HepG2 (cell line): ENCODE data around the gene SPDYE4. TPM values are rescaled to one million over a fixed set of nuclear protein-coding genes. Genes with fewer than 3 reads are reported as not detected.

Experiments used
- ATAC-seq: fragments of 200-7000 bp; cut with Tn5 transposase; 3 replicates; pipeline ENCODE4 v1.9.1; 2020; ENCODE audit warnings: mild to moderate bottlenecking, moderate library complexity
- BruUV-seq: library from RNA; stranded (reverse); fragments of 400-500 nt; replicated peaks from 2 replicates; lab custom pipeline; 2021; lab: Mats Ljungman, UMichigan
- CTCF ChIA-PET: fragments of 300-600 bp; formaldehyde crosslinking; extraction: SDS; loops from one replicate; lab custom pipeline; 2021; ENCODE audit warnings: low total read pairs, inconsistent platforms, low intra/inter-chr PET ratio; lab: Yijun Ruan, JAX
- POLR2A ChIA-PET: fragments of 350-600 bp; sonication (Branson Sonifier 250); formaldehyde crosslinking; loops from one replicate; lab custom pipeline; 2020; ENCODE audit warnings: antibody characterized with exemption, inconsistent platforms; lab: Yijun Ruan, JAX
- DNase-seq: peaks from one replicate; pipeline ENCODE4 v3.0.0-alpha.2; 2015; ENCODE audit warnings: low spot score
- FAIRE-seq: peaks from 3 replicates; lab custom pipeline; 2011; peaks lifted over from hg19 to GRCh38; lab: Jason Lieb, UNC
- H2AFZ ChIP-seq: one replicate; pipeline ENCODE4 v1.6.1; 2011; ENCODE audit warnings: low read length, inconsistent platforms
- H3K27ac ChIP-seq: fragments of 300-600 bp; 3 replicates; pipeline ENCODE4 v1.8.0; 2011; ENCODE audit warnings: mixed run types, mild to moderate bottlenecking, mixed read lengths, low read length, inconsistent platforms; ENCODE audit not compliant: insufficient read depth; ENCODE audit errors: extremely low read length
- H3K27me3 ChIP-seq, 2 experiments: fragments of 200-600 bp in 1 of 2; 2 replicates in 1 of 2; 3 replicates in 1 of 2; pipeline versions ENCODE4 v1.6.0 to v1.8.0; 2011; ENCODE audit warnings: low read length in 2 of 2, mild to moderate bottlenecking in 2 of 2, moderate library complexity in 2 of 2, inconsistent platforms in 1 of 2; ENCODE audit not compliant: insufficient read depth in 2 of 2, control insufficient read depth in 1 of 2
- H3K36me3 ChIP-seq, 2 experiments: fragments of 200-600 bp in 1 of 2; replicated peaks in 1 of 2; 2 replicates in 1 of 2; 3 replicates in 1 of 2; pipeline versions ENCODE4 v1.5.1 to v1.8.0; 2011; ENCODE audit warnings: low read length in 2 of 2, inconsistent platforms in 1 of 2; ENCODE audit not compliant: insufficient read depth in 2 of 2, control insufficient read depth in 1 of 2
- H3K4me1 ChIP-seq: 2 replicates; pipeline ENCODE4 v1.5.1; 2012; ENCODE audit warnings: low read length, inconsistent platforms; ENCODE audit not compliant: insufficient read depth
- H3K4me2 ChIP-seq: 2 replicates; pipeline ENCODE4 v1.6.0; 2011; ENCODE audit warnings: low read depth, low read length, inconsistent platforms
- H3K4me3 ChIP-seq, 3 experiments: fragments of 200-600 bp in 1 of 3; sonication (generic), shearing (Covaris generic) in 1 of 3; replicated peaks in 1 of 3; 2 replicates each; pipeline ENCODE4 v1.5.1; 2011 to 2016; ENCODE audit warnings: low read length in 3 of 3, inconsistent platforms in 2 of 3, low read depth in 2 of 3, mild to moderate bottlenecking in 2 of 3, control low read depth in 1 of 3, mixed read lengths in 1 of 3; ENCODE audit not compliant: insufficient read depth in 1 of 3
- H3K79me2 ChIP-seq: one replicate; pipeline ENCODE4 v1.6.1; 2011; ENCODE audit warnings: low read length, inconsistent platforms; ENCODE audit not compliant: insufficient read depth
- H3K9ac ChIP-seq: 2 replicates; pipeline ENCODE4 v1.6.0; 2011; ENCODE audit warnings: mild to moderate bottlenecking, low read depth, low read length, inconsistent platforms; ENCODE audit not compliant: insufficient read depth
- H3K9me3 ChIP-seq: 2 replicates; pipeline ENCODE4 v1.5.1; 2012; ENCODE audit warnings: mild to moderate bottlenecking, low read length
- H4K20me1 ChIP-seq: 2 replicates; pipeline ENCODE4 v1.6.0; 2011; ENCODE audit warnings: inconsistent platforms, mild to moderate bottlenecking, low read length, moderate library complexity; ENCODE audit not compliant: insufficient read depth
- KMT2A ChIP-seq: sonication (generic); formaldehyde crosslinking; IDR thresholded peaks from 2 replicates; pipeline ENCODE4 v1.4.0; 2020; ENCODE audit warnings: missing genetic modification reagents
- REL ChIP-seq: sonication (generic); formaldehyde crosslinking; conservative IDR thresholded peaks from 2 replicates; pipeline ENCODE4 v1.8.0; 2022; ENCODE audit warnings: mild to moderate bottlenecking, missing genetic modification reagents, moderate library complexity
- ZFP62 ChIP-seq: sonication (generic); formaldehyde crosslinking; IDR thresholded peaks from 2 replicates; pipeline ENCODE4 v1.4.0; 2020; ENCODE audit warnings: missing genetic modification reagents
- ZNF354B ChIP-seq: sonication (generic); formaldehyde crosslinking; IDR thresholded peaks from 2 replicates; pipeline ENCODE4 v1.8.0; 2022; ENCODE audit warnings: mild to moderate bottlenecking, missing genetic modification reagents
- ZNF773 ChIP-seq: sonication (generic); formaldehyde crosslinking; IDR thresholded peaks from 2 replicates; pipeline ENCODE4 v1.4.0; 2020; ENCODE audit warnings: missing genetic modification reagents, borderline replicate concordance
- WGBS: methylation state at CpG from one replicate; pipeline ENCODE4 v1.1.6; 2017; ENCODE audit warnings: low lambda C conversion rate; 5-methylcytosine and 5-hydroxymethylcytosine counted together
- in situ Hi-C: cut with HindIII; loops from 2 replicates; pipeline ENCODE4 v1.10.0; 2017; ENCODE audit warnings: low pct_unique_long_range_greater_than_20kb; ENCODE audit not compliant: extremely low pct_ligation_motif_present
- intact Hi-C: fragments of 100-400 bp; cut with micrococcal nuclease; formaldehyde crosslinking; loops from one replicate; pipeline ENCODE4 v1.10.0; 2022; ENCODE audit not compliant: unreplicated experiment
- polyA plus RNA-seq, 8 experiments: library from polyadenylated mRNA; depleted of rRNA in 3 of 8; stranded (reverse) in 7 of 8; unstranded in 1 of 8; fragments of >200 nt; fragmentation: Illumina TruSeq in 4 of 8; extraction: Trizol in 4 of 8; gene quantifications; 2 replicates each; pipeline versions ENCODE4 v1.2.1 to v1.2.3, GENCODE V29; 2011 to 2016; ENCODE audit warnings: low read depth in 4 of 8, missing spikeins in 1 of 8, mixed read lengths in 1 of 8; ENCODE audit not compliant: insufficient read depth in 1 of 8
- total RNA-seq, 5 experiments: library from RNA; depleted of rRNA; stranded (reverse); fragments of >200 nt; fragmentation: Illumina TruSeq; extraction: Trizol; gene quantifications; 2 replicates each; pipeline ENCODE4 v1.2.3, GENCODE V29; 2016; ENCODE audit warnings: low read depth in 1 of 5
- TF ChIP-seq, protein P1 (sequence below): IDR thresholded peaks from 2 replicates; pipeline ENCODE4 v1.6.1; 2016; ENCODE audit warnings: low read depth
- TF ChIP-seq, protein P2 (sequence below): sonication (generic); formaldehyde crosslinking; IDR thresholded peaks from 2 replicates; pipeline ENCODE4 v1.9.0; 2022; ENCODE audit warnings: missing genetic modification reagents, mild to moderate bottlenecking, borderline replicate concordance
- TF ChIP-seq, protein P3 (sequence below): sonication (generic); formaldehyde crosslinking; conservative IDR thresholded peaks from 2 replicates; pipeline ENCODE4 v1.4.0; 2020; ENCODE audit warnings: missing genetic modification reagents

SPDYE4 gene
- total and polyA plus RNA-seq, 2 of the 13 experiments (the other 11 are each of a cell fraction or from before 2014, with no cell fraction given), result not detected

DNA sequence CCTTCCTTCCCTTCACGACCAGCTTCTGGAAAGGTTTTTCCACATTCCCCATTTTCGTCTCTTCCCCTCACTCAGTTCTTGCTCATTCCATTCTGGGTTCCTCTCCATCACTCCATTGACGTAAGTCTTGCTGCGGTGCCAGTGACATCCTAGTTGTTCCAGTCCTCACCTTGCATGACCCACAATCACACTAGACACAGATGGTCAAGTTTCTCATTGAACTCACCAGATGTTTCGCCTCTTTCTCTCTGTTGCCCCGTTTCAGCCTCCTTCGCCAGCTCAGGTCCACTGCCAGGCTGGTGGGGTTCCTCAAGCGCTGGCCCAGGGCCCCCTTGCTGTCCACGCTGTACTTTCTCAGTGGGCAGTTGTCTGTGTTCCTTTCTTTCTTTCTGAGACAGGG lies 57.1 kb downstream of the SPDYE4 start:
- H3K36me3 ChIP-seq, result no peaks in the 10 kb centered on the region
- H3K4me1 ChIP-seq, result peaks cover 13% of the 10 kb centered on the region; the same call in 1 of the 2 replicates
- H3K27me3 ChIP-seq, result peaks cover 0 to 8% of the 10 kb centered on the region in 2 experiments; a peak in 2 of 5 replicates
- H3K9ac ChIP-seq, result no peak overlapping the region
- no peak overlapping the region for H3K4me3 ChIP-seq
- BruUV-seq, result no TSS peak
- in situ Hi-C loops (no loop called here), intact Hi-C loops (no loop called here)
- no peak overlapping the region for H2AFZ ChIP-seq
- H3K9me3 ChIP-seq, result no peaks in the 10 kb centered on the region
- H4K20me1 ChIP-seq, result no peaks in the 10 kb centered on the region
- ChIA-PET CTCF (no interaction called here), POLR2A (no interaction called here)
- DNase-seq, result no peak
- no peak overlapping the region for H3K4me2 ChIP-seq
- WGBS, result 38% methylated on average over 9 of the region's 9 CpGs
- ATAC-seq, result no peak
- FAIRE-seq, result no peak
- H3K79me2 ChIP-seq, result no peaks in the 10 kb centered on the region
- TF ChIP-seq, protein P1, sequence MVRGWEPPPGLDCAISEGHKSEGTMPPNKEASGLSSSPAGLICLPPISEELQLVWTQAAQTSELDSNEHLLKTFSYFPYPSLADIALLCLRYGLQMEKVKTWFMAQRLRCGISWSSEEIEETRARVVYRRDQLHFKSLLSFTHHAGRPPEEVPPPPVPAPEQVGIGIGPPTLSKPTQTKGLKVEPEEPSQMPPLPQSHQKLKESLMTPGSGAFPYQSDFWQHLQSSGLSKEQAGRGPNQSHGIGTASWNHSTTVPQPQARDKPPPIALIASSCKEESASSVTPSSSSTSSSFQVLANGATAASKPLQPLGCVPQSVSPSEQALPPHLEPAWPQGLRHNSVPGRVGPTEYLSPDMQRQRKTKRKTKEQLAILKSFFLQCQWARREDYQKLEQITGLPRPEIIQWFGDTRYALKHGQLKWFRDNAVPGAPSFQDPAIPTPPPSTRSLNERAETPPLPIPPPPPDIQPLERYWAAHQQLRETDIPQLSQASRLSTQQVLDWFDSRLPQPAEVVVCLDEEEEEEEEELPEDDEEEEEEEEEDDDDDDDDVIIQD (CRISPR knock-in tag), result no peak
- TF ChIP-seq KMT2A (CRISPR knock-in tag) (no peak), ZNF354B (no peak), REL (CRISPR knock-in tag) (no peak), ZFP62 (CRISPR knock-in tag) (no peak), ZNF773 (CRISPR knock-in tag) (no peak)
- TF ChIP-seq, protein P2, sequence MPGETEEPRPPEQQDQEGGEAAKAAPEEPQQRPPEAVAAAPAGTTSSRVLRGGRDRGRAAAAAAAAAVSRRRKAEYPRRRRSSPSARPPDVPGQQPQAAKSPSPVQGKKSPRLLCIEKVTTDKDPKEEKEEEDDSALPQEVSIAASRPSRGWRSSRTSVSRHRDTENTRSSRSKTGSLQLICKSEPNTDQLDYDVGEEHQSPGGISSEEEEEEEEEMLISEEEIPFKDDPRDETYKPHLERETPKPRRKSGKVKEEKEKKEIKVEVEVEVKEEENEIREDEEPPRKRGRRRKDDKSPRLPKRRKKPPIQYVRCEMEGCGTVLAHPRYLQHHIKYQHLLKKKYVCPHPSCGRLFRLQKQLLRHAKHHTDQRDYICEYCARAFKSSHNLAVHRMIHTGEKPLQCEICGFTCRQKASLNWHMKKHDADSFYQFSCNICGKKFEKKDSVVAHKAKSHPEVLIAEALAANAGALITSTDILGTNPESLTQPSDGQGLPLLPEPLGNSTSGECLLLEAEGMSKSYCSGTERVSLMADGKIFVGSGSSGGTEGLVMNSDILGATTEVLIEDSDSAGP (CRISPR knock-in tag), result no peak
- TF ChIP-seq, protein P3, sequence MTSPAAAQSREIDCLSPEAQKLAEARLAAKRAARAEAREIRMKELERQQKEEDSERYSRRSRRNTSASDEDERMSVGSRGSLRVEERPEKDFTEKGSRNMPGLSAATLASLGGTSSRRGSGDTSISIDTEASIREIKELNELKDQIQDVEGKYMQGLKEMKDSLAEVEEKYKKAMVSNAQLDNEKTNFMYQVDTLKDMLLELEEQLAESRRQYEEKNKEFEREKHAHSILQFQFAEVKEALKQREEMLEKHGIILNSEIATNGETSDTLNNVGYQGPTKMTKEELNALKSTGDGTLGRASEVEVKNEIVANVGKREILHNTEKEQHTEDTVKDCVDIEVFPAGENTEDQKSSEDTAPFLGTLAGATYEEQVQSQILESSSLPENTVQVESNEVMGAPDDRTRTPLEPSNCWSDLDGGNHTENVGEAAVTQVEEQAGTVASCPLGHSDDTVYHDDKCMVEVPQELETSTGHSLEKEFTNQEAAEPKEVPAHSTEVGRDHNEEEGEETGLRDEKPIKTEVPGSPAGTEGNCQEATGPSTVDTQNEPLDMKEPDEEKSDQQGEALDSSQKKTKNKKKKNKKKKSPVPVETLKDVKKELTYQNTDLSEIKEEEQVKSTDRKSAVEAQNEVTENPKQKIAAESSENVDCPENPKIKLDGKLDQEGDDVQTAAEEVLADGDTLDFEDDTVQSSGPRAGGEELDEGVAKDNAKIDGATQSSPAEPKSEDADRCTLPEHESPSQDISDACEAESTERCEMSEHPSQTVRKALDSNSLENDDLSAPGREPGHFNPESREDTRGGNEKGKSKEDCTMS, result no peak
- H3K27ac ChIP-seq, result no peak overlapping the region

Other genes with a start within 250 kb of the SPDYE4 start
- gene MYH10, start 127.8 kb downstream of the SPDYE4 start, total RNA-seq (2016; rRNA removed; fragmentation: Illumina TruSeq; extraction: Trizol), result 68.6 and 122 TPM in 2 replicates
- gene MYH10, start 127.8 kb downstream of the SPDYE4 start, polyA plus RNA-seq (2011; rRNA removed), result 43.4 and 44.1 TPM in 2 replicates
- not detected in 2 replicates for gene CCDC42, start 13.7 kb downstream of the SPDYE4 start, total RNA-seq (2016; rRNA removed; fragmentation: Illumina TruSeq; extraction: Trizol)
- not detected in 2 replicates for gene CCDC42, start 13.7 kb downstream of the SPDYE4 start, polyA plus RNA-seq (2011; rRNA removed)
- gene MFSD6L, start 40.8 kb upstream of the SPDYE4 start, total RNA-seq (2016; rRNA removed; fragmentation: Illumina TruSeq; extraction: Trizol), result not detected in 2 replicates
- not detected in 2 replicates for gene MFSD6L, start 40.8 kb upstream of the SPDYE4 start, polyA plus RNA-seq (2011; rRNA removed)
- not detected in 2 replicates for gene PIK3R6, start 109.1 kb upstream of the SPDYE4 start, total RNA-seq (2016; rRNA removed; fragmentation: Illumina TruSeq; extraction: Trizol)
- not detected in 2 replicates for gene PIK3R6, start 109.1 kb upstream of the SPDYE4 start, polyA plus RNA-seq (2011; rRNA removed)
- not detected in 2 replicates for gene PIK3R5, start 207.2 kb upstream of the SPDYE4 start, total RNA-seq (2016; rRNA removed; fragmentation: Illumina TruSeq; extraction: Trizol)
- not detected in 2 replicates for gene PIK3R5, start 207.2 kb upstream of the SPDYE4 start, polyA plus RNA-seq (2011; rRNA removed)